Measurements from ENCODE around the gene VGLL4. TPM values are rescaled to one million over a fixed set of nuclear protein-coding genes. Genes with fewer than 3 reads are reported as not detected.

VGLL4 gene
- polyA plus RNA-seq, 1 donor from 2014 or later, result 113 TPM

DNA sequence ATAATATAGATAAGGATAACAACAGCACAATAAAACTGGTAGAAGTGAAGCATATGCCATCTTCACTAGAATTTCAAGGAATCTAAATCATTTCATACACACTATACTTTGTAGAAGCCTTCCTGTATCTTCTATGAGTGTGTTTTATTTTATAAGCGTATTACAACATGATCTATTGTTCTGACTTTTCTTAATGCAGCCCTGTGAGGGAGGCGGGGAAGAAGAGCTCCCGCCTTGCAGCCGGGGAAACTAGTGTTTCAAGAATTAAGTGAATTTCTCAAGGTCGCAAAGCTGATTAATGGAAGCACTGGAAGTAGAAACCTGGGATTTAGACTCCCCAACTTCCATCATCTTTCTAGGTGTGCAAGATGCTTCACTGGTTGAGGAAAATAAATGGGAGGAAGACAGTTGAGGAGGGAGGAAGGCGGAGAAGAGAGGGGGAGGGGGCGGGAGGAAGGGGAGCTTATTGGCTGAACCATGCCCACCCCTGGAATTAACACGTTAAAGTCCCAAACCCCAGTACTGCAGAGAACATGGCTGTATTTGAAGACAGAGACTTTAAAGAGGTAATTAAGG lies 32.9 kb downstream of the VGLL4 start:
- H3K9me3 ChIP-seq (ENCODE audit: low read length), result no peaks in the 10 kb centered on the region
- no peak overlapping the region for H3K4me3 ChIP-seq (ENCODE audit: low read length)
- H3F3A ChIP-seq (ENCODE audit: insufficient read depth, low read length, poor library complexity, severe bottlenecking), result no peaks in the 10 kb centered on the region
- no peak overlapping the region for H3K27ac ChIP-seq (ENCODE audit: low read length)
- no peak overlapping the region for H2AFZ ChIP-seq (ENCODE audit: low read depth, low read length)
- TF ChIP-seq, protein P1, sequence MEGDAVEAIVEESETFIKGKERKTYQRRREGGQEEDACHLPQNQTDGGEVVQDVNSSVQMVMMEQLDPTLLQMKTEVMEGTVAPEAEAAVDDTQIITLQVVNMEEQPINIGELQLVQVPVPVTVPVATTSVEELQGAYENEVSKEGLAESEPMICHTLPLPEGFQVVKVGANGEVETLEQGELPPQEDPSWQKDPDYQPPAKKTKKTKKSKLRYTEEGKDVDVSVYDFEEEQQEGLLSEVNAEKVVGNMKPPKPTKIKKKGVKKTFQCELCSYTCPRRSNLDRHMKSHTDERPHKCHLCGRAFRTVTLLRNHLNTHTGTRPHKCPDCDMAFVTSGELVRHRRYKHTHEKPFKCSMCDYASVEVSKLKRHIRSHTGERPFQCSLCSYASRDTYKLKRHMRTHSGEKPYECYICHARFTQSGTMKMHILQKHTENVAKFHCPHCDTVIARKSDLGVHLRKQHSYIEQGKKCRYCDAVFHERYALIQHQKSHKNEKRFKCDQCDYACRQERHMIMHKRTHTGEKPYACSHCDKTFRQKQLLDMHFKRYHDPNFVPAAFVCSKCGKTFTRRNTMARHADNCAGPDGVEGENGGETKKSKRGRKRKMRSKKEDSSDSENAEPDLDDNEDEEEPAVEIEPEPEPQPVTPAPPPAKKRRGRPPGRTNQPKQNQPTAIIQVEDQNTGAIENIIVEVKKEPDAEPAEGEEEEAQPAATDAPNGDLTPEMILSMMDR (IDR thresholded peaks at IDR 0.05; ENCODE audit: poor library complexity, severe bottlenecking), result no peak
- TF ChIP-seq SMC3 (conservative IDR thresholded peaks at IDR 0.05; ENCODE audit: poor library complexity), result no peak
- no peak for TF ChIP-seq TAF1 (IDR thresholded peaks at IDR 0.05; ENCODE audit: low read depth)
- TF ChIP-seq MXI1 (conservative IDR thresholded peaks at IDR 0.05; ENCODE audit: poor library complexity, severe bottlenecking), result no peak
- no peak for TF ChIP-seq EZH2 (IDR thresholded peaks at IDR 0.05; ENCODE audit: borderline replicate concordance, insufficient read depth, low read length, poor library complexity, severe bottlenecking)
- TF ChIP-seq POLR2AphosphoS5 (IDR thresholded peaks at IDR 0.05), result no peak
- no peak for TF ChIP-seq EP300 (conservative IDR thresholded peaks at IDR 0.05; ENCODE audit: poor library complexity, severe bottlenecking)
- TF ChIP-seq, protein P2, sequence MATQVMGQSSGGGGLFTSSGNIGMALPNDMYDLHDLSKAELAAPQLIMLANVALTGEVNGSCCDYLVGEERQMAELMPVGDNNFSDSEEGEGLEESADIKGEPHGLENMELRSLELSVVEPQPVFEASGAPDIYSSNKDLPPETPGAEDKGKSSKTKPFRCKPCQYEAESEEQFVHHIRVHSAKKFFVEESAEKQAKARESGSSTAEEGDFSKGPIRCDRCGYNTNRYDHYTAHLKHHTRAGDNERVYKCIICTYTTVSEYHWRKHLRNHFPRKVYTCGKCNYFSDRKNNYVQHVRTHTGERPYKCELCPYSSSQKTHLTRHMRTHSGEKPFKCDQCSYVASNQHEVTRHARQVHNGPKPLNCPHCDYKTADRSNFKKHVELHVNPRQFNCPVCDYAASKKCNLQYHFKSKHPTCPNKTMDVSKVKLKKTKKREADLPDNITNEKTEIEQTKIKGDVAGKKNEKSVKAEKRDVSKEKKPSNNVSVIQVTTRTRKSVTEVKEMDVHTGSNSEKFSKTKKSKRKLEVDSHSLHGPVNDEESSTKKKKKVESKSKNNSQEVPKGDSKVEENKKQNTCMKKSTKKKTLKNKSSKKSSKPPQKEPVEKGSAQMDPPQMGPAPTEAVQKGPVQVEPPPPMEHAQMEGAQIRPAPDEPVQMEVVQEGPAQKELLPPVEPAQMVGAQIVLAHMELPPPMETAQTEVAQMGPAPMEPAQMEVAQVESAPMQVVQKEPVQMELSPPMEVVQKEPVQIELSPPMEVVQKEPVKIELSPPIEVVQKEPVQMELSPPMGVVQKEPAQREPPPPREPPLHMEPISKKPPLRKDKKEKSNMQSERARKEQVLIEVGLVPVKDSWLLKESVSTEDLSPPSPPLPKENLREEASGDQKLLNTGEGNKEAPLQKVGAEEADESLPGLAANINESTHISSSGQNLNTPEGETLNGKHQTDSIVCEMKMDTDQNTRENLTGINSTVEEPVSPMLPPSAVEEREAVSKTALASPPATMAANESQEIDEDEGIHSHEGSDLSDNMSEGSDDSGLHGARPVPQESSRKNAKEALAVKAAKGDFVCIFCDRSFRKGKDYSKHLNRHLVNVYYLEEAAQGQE (IDR thresholded peaks at IDR 0.05; ENCODE audit: borderline replicate concordance), result no peak
- no peak for TF ChIP-seq RAD21 (conservative IDR thresholded peaks at IDR 0.05)
- no peak overlapping the region for H3K4me2 ChIP-seq (ENCODE audit: low read length)
- no peaks in the 10 kb centered on the region for H3K9me2 ChIP-seq (ENCODE audit: insufficient read depth, low read length)
- no peaks in the 10 kb centered on the region for H3K27me3 ChIP-seq (ENCODE audit: insufficient read depth, low read depth, low read length)
- H3K9ac ChIP-seq (ENCODE audit: low read length), result no peak overlapping the region
- H4K20me1 ChIP-seq (ENCODE audit: insufficient read depth), result no peaks in the 10 kb centered on the region
- peaks cover 62% of the 10 kb centered on the region for H3K79me2 ChIP-seq (replicated peaks; ENCODE audit: insufficient read depth, low read length)
- no peaks in the 10 kb centered on the region for H3K36me3 ChIP-seq (ENCODE audit: insufficient read depth, low read length)

DNA sequence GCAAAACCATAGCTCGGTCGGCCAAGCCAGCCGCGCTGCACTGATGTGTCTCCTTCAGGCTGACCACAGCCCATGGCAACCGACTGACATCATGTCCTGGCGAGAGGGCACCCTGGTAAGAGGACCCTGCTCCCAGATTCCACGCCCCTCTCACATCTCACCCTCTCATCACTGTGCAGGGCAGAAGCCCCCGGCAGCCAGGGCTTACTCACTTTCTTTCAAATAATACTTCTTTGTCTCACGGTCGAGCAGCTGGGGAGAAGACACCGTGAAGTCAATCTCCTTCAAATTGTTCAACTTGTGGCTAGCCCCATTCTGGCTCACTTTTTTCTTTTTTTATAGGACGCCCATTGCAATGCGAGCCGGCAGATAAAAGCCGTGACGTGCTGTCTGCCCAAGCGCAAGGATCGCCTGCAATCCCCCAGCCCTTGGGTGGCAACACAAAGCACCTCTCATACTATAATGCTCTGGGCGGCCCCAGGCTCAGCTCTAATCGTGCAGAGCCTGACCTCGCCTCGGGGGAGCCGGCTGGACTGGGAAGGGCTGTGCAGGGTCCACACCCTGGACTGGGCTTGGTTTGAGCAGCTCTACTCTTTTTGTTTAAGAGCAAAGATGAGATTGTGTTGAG lies 33.6 kb downstream of the VGLL4 start:
- H3K79me2 ChIP-seq (replicated peaks; ENCODE audit: insufficient read depth, low read length), result peaks cover 60% of the 10 kb centered on the region
- H3K27ac ChIP-seq (ENCODE audit: low read length), result no peak overlapping the region
- no peaks in the 10 kb centered on the region for H3K9me3 ChIP-seq (ENCODE audit: low read length)
- no peak overlapping the region for H3K4me2 ChIP-seq (ENCODE audit: low read length)
- TF ChIP-seq EZH2 (IDR thresholded peaks at IDR 0.05; ENCODE audit: borderline replicate concordance, insufficient read depth, low read length, poor library complexity, severe bottlenecking) (no peak), POLR2AphosphoS5 (IDR thresholded peaks at IDR 0.05) (no peak)
- H3F3A ChIP-seq (ENCODE audit: insufficient read depth, low read length, poor library complexity, severe bottlenecking), result no peaks in the 10 kb centered on the region
- H4K20me1 ChIP-seq (ENCODE audit: insufficient read depth), result no peaks in the 10 kb centered on the region
- H3K36me3 ChIP-seq (ENCODE audit: insufficient read depth, low read length), result no peaks in the 10 kb centered on the region
- H3K27me3 ChIP-seq (ENCODE audit: insufficient read depth, low read depth, low read length), result no peaks in the 10 kb centered on the region
- no peak overlapping the region for H3K9ac ChIP-seq (ENCODE audit: low read length)
- H3K9me2 ChIP-seq (ENCODE audit: insufficient read depth, low read length), result no peaks in the 10 kb centered on the region
- no peak overlapping the region for H2AFZ ChIP-seq (ENCODE audit: low read depth, low read length)
- no peak overlapping the region for H3K4me3 ChIP-seq (ENCODE audit: low read length)
